K562 (cell line): ENCODE measurements around the gene PRR35. TPM values are rescaled to one million over a fixed set of nuclear protein-coding genes. Genes with fewer than 3 reads are reported as not detected.
A peak's percentile ranks its signal among the peaks of the same experiment; 100 is the strongest.

ENCODE experiments used
- CEBPB ChIP-seq: fragments of 450-650 bp; IDR thresholded peaks from 2 replicates; pipeline ENCODE4 v1.6.1; 2016; ENCODE audit warnings: missing genetic modification characterization, missing compliant biosample characterization
- CREM ChIP-seq: IDR thresholded peaks from 2 replicates; pipeline ENCODE4 v1.6.1; 2014; ENCODE audit warnings: antibody characterized with exemption, low read depth
- FOXJ3 ChIP-seq: sonication (generic); formaldehyde crosslinking; IDR thresholded peaks from 2 replicates; pipeline ENCODE4 v1.4.0; 2020; ENCODE audit warnings: mild to moderate bottlenecking, missing genetic modification reagents
- RBM25 ChIP-seq: fragments of 200-400 bp; formaldehyde crosslinking; IDR thresholded peaks from 2 replicates; pipeline ENCODE4 v1.6.1; 2018; ENCODE audit warnings: low read length, low read depth, moderate library complexity; ENCODE audit not compliant: severe bottlenecking
- SIX5 ChIP-seq, 2 experiments: IDR thresholded peaks; 2 replicates each; pipeline ENCODE4 v1.6.1; 2011; ENCODE audit warnings: low read length in 2 of 2, borderline replicate concordance in 1 of 2, low read depth in 1 of 2, mild to moderate bottlenecking in 1 of 2, moderate library complexity in 1 of 2; ENCODE audit not compliant: insufficient read depth in 1 of 2
- ZEB2 ChIP-seq: fragments of 450-650 bp; IDR thresholded peaks from 2 replicates; pipeline ENCODE4 v1.6.1; 2016
- ZNF184 ChIP-seq: sonication (generic); formaldehyde crosslinking; IDR thresholded peaks from 2 replicates; pipeline ENCODE4 v1.5.0; 2020; ENCODE audit warnings: missing genetic modification reagents
- polyA plus RNA-seq, 8 experiments: library from polyadenylated mRNA; depleted of rRNA in 4 of 8; stranded (reverse) in 5 of 8; unstranded in 3 of 8; fragments of >200 nt; fragmentation: Nextera tagmentation in 2 of 8; fragmentation: Illumina TruSeq in 1 of 8; extraction: Ambion mirVana in 2 of 8; extraction: Trizol in 1 of 8; gene quantifications; 2 replicates each; pipeline versions ENCODE4 v1.2.1 to v1.2.3, GENCODE V29; 2011 to 2014; ENCODE audit warnings: inconsistent platforms in 1 of 8, missing spikeins in 1 of 8
- total RNA-seq, 7 experiments: library from RNA; depleted of rRNA in 6 of 7; stranded (reverse); fragments of >200 nt in 6 of 7; fragmentation: Illumina TruSeq in 2 of 7; extraction: Trizol in 2 of 7; gene quantifications; 2 replicates each; pipeline versions ENCODE4 v1.2.1 to v1.2.3, GENCODE V29; 2011 to 2021; ENCODE audit warnings: low replicate concordance in 1 of 7
- TF ChIP-seq, protein P1 (sequence below): fragments of 450-650 bp; IDR thresholded peaks from 2 replicates; pipeline ENCODE4 v1.6.1; 2017; ENCODE audit warnings: antibody characterized with exemption, mild to moderate bottlenecking
- TF ChIP-seq, protein P2 (sequence below): fragments of 200-600 bp; sonication (generic); IDR thresholded peaks from one replicate; pipeline ENCODE4 v1.6.1; 2012; ENCODE audit warnings: mild to moderate bottlenecking, low read depth, low read length, inconsistent platforms
- TF ChIP-seq, protein P3 (sequence below), 2 experiments: fragments of 450-650 bp; conservative IDR thresholded peaks; 2 replicates each; pipeline ENCODE4 v1.6.1; 2017; ENCODE audit warnings: mild to moderate bottlenecking in 2 of 2, moderate library complexity in 2 of 2

PRR35 gene
- total and polyA plus RNA-seq, 9 of the 15 experiments (the other 6 are each of a cell fraction or from before 2014, with no cell fraction given), result 0.17 to 0.45 (median 0.21) TPM; not detected in 5

DNA sequence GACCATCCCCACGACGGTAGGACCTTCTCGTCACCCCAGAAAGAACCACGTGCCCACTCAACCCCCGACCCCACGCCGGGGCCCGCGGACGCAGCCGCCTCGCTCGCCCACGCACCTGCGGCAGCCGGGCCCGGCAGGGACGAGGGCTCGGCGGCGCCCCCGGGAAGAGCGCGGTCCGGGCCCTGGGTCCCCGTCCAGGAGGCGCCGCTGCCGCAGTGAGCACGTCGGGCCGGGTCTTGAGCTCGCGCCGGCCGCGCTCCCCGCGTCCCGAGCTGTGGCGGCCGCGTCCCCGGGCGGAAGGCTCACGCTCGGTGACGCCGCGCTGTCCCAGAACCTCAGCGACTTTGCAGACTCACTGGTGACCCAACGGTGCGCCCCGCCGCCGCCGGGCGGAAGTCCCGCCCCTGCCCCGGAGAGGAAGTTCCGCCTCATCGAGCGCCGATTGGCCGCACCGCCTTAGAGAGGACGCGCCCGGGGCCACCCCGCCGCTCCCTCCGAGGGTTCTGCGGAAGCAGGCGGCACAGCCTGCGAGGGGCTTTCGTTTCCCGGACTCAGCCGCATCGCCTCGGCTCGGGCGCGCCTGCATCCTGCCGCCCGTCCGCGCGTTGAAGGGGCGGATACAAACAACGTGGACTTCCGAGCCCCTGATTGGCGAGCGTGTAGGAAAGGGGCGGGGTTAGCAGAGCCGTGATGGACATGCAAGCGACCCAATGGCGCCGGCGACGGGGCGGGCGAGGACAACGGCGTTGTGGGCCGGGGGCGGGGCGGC is 28.9 kb downstream of the PRR35 start (continued):
- no peak for TF ChIP-seq SIX5 (IDR thresholded peaks at IDR 0.05; ENCODE audit: borderline replicate concordance in 1 of 2, insufficient read depth in 1 of 2, low read depth in 1 of 2, low read length in 2 of 2)
- no peak for TF ChIP-seq ZEB2
- TF ChIP-seq CEBPB, result no peak
- TF ChIP-seq CREM, result peak; percentile 70
- TF ChIP-seq, protein P1, sequence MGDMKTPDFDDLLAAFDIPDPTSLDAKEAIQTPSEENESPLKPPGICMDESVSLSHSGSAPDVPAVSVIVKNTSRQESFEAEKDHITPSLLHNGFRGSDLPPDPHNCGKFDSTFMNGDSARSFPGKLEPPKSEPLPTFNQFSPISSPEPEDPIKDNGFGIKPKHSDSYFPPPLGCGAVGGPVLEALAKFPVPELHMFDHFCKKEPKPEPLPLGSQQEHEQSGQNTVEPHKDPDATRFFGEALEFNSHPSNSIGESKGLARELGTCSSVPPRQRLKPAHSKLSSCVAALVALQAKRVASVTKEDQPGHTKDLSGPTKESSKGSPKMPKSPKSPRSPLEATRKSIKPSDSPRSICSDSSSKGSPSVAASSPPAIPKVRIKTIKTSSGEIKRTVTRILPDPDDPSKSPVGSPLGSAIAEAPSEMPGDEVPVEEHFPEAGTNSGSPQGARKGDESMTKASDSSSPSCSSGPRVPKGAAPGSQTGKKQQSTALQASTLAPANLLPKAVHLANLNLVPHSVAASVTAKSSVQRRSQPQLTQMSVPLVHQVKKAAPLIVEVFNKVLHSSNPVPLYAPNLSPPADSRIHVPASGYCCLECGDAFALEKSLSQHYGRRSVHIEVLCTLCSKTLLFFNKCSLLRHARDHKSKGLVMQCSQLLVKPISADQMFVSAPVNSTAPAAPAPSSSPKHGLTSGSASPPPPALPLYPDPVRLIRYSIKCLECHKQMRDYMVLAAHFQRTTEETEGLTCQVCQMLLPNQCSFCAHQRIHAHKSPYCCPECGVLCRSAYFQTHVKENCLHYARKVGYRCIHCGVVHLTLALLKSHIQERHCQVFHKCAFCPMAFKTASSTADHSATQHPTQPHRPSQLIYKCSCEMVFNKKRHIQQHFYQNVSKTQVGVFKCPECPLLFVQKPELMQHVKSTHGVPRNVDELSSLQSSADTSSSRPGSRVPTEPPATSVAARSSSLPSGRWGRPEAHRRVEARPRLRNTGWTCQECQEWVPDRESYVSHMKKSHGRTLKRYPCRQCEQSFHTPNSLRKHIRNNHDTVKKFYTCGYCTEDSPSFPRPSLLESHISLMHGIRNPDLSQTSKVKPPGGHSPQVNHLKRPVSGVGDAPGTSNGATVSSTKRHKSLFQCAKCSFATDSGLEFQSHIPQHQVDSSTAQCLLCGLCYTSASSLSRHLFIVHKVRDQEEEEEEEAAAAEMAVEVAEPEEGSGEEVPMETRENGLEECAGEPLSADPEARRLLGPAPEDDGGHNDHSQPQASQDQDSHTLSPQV, result peak; percentile 60; the same call in 1 of the 2 replicates
- no peak for TF ChIP-seq ZNF184 (CRISPR knock-in tag)
- TF ChIP-seq, protein P2, sequence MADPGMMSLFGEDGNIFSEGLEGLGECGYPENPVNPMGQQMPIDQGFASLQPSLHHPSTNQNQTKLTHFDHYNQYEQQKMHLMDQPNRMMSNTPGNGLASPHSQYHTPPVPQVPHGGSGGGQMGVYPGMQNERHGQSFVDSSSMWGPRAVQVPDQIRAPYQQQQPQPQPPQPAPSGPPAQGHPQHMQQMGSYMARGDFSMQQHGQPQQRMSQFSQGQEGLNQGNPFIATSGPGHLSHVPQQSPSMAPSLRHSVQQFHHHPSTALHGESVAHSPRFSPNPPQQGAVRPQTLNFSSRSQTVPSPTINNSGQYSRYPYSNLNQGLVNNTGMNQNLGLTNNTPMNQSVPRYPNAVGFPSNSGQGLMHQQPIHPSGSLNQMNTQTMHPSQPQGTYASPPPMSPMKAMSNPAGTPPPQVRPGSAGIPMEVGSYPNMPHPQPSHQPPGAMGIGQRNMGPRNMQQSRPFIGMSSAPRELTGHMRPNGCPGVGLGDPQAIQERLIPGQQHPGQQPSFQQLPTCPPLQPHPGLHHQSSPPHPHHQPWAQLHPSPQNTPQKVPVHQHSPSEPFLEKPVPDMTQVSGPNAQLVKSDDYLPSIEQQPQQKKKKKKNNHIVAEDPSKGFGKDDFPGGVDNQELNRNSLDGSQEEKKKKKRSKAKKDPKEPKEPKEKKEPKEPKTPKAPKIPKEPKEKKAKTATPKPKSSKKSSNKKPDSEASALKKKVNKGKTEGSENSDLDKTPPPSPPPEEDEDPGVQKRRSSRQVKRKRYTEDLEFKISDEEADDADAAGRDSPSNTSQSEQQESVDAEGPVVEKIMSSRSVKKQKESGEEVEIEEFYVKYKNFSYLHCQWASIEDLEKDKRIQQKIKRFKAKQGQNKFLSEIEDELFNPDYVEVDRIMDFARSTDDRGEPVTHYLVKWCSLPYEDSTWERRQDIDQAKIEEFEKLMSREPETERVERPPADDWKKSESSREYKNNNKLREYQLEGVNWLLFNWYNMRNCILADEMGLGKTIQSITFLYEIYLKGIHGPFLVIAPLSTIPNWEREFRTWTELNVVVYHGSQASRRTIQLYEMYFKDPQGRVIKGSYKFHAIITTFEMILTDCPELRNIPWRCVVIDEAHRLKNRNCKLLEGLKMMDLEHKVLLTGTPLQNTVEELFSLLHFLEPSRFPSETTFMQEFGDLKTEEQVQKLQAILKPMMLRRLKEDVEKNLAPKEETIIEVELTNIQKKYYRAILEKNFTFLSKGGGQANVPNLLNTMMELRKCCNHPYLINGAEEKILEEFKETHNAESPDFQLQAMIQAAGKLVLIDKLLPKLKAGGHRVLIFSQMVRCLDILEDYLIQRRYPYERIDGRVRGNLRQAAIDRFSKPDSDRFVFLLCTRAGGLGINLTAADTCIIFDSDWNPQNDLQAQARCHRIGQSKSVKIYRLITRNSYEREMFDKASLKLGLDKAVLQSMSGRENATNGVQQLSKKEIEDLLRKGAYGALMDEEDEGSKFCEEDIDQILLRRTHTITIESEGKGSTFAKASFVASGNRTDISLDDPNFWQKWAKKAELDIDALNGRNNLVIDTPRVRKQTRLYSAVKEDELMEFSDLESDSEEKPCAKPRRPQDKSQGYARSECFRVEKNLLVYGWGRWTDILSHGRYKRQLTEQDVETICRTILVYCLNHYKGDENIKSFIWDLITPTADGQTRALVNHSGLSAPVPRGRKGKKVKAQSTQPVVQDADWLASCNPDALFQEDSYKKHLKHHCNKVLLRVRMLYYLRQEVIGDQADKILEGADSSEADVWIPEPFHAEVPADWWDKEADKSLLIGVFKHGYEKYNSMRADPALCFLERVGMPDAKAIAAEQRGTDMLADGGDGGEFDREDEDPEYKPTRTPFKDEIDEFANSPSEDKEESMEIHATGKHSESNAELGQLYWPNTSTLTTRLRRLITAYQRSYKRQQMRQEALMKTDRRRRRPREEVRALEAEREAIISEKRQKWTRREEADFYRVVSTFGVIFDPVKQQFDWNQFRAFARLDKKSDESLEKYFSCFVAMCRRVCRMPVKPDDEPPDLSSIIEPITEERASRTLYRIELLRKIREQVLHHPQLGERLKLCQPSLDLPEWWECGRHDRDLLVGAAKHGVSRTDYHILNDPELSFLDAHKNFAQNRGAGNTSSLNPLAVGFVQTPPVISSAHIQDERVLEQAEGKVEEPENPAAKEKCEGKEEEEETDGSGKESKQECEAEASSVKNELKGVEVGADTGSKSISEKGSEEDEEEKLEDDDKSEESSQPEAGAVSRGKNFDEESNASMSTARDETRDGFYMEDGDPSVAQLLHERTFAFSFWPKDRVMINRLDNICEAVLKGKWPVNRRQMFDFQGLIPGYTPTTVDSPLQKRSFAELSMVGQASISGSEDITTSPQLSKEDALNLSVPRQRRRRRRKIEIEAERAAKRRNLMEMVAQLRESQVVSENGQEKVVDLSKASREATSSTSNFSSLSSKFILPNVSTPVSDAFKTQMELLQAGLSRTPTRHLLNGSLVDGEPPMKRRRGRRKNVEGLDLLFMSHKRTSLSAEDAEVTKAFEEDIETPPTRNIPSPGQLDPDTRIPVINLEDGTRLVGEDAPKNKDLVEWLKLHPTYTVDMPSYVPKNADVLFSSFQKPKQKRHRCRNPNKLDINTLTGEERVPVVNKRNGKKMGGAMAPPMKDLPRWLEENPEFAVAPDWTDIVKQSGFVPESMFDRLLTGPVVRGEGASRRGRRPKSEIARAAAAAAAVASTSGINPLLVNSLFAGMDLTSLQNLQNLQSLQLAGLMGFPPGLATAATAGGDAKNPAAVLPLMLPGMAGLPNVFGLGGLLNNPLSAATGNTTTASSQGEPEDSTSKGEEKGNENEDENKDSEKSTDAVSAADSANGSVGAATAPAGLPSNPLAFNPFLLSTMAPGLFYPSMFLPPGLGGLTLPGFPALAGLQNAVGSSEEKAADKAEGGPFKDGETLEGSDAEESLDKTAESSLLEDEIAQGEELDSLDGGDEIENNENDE, result no peak
- TF ChIP-seq RBM25, result peak; percentile 92
- TF ChIP-seq, protein P3, sequence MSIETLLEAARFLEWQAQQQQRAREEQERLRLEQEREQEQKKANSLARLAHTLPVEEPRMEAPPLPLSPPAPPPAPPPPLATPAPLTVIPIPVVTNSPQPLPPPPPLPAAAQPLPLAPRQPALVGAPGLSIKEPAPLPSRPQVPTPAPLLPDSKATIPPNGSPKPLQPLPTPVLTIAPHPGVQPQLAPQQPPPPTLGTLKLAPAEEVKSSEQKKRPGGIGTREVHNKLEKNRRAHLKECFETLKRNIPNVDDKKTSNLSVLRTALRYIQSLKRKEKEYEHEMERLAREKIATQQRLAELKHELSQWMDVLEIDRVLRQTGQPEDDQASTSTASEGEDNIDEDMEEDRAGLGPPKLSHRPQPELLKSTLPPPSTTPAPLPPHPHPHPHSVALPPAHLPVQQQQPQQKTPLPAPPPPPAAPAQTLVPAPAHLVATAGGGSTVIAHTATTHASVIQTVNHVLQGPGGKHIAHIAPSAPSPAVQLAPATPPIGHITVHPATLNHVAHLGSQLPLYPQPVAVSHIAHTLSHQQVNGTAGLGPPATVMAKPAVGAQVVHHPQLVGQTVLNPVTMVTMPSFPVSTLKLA (conservative IDR thresholded peaks at IDR 0.05), result peak; percentile 90 to 95
- TF ChIP-seq FOXJ3, result no peak
